Measurements from ENCODE around the gene USP44. TPM values are rescaled to one million over a fixed set of nuclear protein-coding genes. Genes with fewer than 3 reads are reported as not detected.
"Not testable (repeated sequence)": the region's sequence is repeated elsewhere in the genome, so short reads cannot be mapped to it uniquely, and the experiment has no call there.

USP44 gene
- total RNA-seq, 2 experiments from 2014 or later = 11.1 to 13.7 TPM

- CTCF ChIA-PET = interaction anchor here (1.0 kb wide), 1 partner anchor 10 kb away, joined by 3 read pairs; no protein-coding TSS in a partner anchor
- H3K36me3 Mint-ChIP-seq = peaks cover 41% of the 10 kb centered on the region
- peaks cover 8% of the 10 kb centered on the region for H3K4me1 Mint-ChIP-seq
- H3K4me3 Mint-ChIP-seq = no peak overlapping the region
- ATAC-seq (no peak), DNase-seq (no peak)
- no peaks in the 10 kb centered on the region for H3K27me3 Mint-ChIP-seq
- no peak overlapping the region for H3K27ac Mint-ChIP-seq
- H3K9me3 Mint-ChIP-seq (ENCODE audit: low read depth) = no peaks in the 10 kb centered on the region
Measured at GRCh38 chr12:95487024-95487423, 64.3 kb downstream of the USP44 start.

- CTCF ChIA-PET = no interaction called here
- Mint-ChIP-seq H3K27ac (no peak overlapping the region), H3K9me3 (ENCODE audit: low read depth) (no peaks in the 10 kb centered on the region), H3K4me3 (no peak overlapping the region), H3K27me3 (no peaks in the 10 kb centered on the region), H3K36me3 (peaks cover 47% of the 10 kb centered on the region), H3K4me1 (peaks cover 30% of the 10 kb centered on the region)
- DNase-seq (no peak), ATAC-seq (no peak)
Measured at GRCh38 chr12:95484524-95484923, 66.8 kb downstream of the USP44 start.

- not testable (repeated sequence) for H3K27me3 Mint-ChIP-seq; H3K4me3 Mint-ChIP-seq; DNase-seq; H3K27ac Mint-ChIP-seq; ATAC-seq; H3K9me3 Mint-ChIP-seq (ENCODE audit: low read depth)
- peaks cover 44% of the 10 kb centered on the region for H3K4me1 Mint-ChIP-seq
- CTCF ChIA-PET = interaction anchor here (1.0 kb wide), 1 partner anchor 9 kb away, joined by 3 read pairs; the partner anchor contains the start of gene METAP2
- peaks cover 53% of the 10 kb centered on the region for H3K36me3 Mint-ChIP-seq
Measured at GRCh38 chr12:95482564-95482963, 68.7 kb downstream of the USP44 start.

GRCh38 chr12:95481888-95482287 is 69.4 kb downstream of the USP44 start:
- peak overlapping the region; percentile 28 for H3K27ac Mint-ChIP-seq
- H3K36me3 Mint-ChIP-seq = peaks cover 54% of the 10 kb centered on the region
- no peak for ATAC-seq
- CTCF ChIA-PET = no interaction called here
- no peaks in the 10 kb centered on the region for H3K9me3 Mint-ChIP-seq (ENCODE audit: low read depth)
- peaks cover 48% of the 10 kb centered on the region for H3K4me1 Mint-ChIP-seq
- H3K27me3 Mint-ChIP-seq = no peaks in the 10 kb centered on the region
- DNase-seq = no peak
- H3K4me3 Mint-ChIP-seq = no peak overlapping the region

GRCh38 chr12:95481072-95481471 is 70.2 kb downstream of the USP44 start:
- DNase-seq = no peak
- Mint-ChIP-seq H3K27ac (peak overlapping the region; percentile 75), H3K4me1 (peaks cover 53% of the 10 kb centered on the region), H3K27me3 (no peaks in the 10 kb centered on the region), H3K9me3 (ENCODE audit: low read depth) (no peaks in the 10 kb centered on the region), H3K36me3 (peaks cover 55% of the 10 kb centered on the region), H3K4me3 (no peak overlapping the region)
- peak; percentile 50 for ATAC-seq
- CTCF ChIA-PET = no interaction called here

- Mint-ChIP-seq H3K27me3 (no peaks in the 10 kb centered on the region), H3K4me3 (no peak overlapping the region), H3K36me3 (peaks cover 59% of the 10 kb centered on the region), H3K4me1 (peaks cover 61% of the 10 kb centered on the region), H3K27ac (no peak overlapping the region), H3K9me3 (ENCODE audit: low read depth) (no peaks in the 10 kb centered on the region)
- CTCF ChIA-PET = no interaction called here
- DNase-seq = no peak
- ATAC-seq = no peak
Measured at GRCh38 chr12:95480230-95480629, 71.0 kb downstream of the USP44 start.

- DNase-seq = no peak
- CTCF ChIA-PET = interaction anchor here (0.8 to 1.6 kb wide), 3 partner anchors 60 to 257 kb away, joined by 3 to 4 read pairs (median 4); partner anchors contain the start of genes FGD6 and VEZT
- no peaks in the 10 kb centered on the region for H3K27me3 Mint-ChIP-seq
- H3K4me1 Mint-ChIP-seq = peaks cover 47% of the 10 kb centered on the region
- peak overlapping the region; percentile 99 for H3K4me3 Mint-ChIP-seq
- ATAC-seq = no peak
- peaks cover 36% of the 10 kb centered on the region for H3K36me3 Mint-ChIP-seq
- H3K9me3 Mint-ChIP-seq (ENCODE audit: low read depth) = no peaks in the 10 kb centered on the region
- H3K27ac Mint-ChIP-seq = peak overlapping the region; percentile 99
Measured at GRCh38 chr12:95474660-95474958, 76.7 kb downstream of the USP44 start.

- ATAC-seq (peak; percentile 98), DNase-seq (peak; percentile 94)
- Mint-ChIP-seq H3K4me1 (peaks cover 44% of the 10 kb centered on the region), H3K27me3 (no peaks in the 10 kb centered on the region), H3K4me3 (peak within 1 kb of the TSS; percentile 99), H3K9me3 (ENCODE audit: low read depth) (no peaks in the 10 kb centered on the region), H3K27ac (peak within 1 kb of the TSS; percentile 99), H3K36me3 (peaks cover 32% of the 10 kb centered on the region)
- CTCF ChIA-PET = interaction anchor here (0.7 to 1.6 kb wide), 7 partner anchors 9 to 401 kb away, joined by 3 to 5 read pairs (median 3); partner anchors contain the start of genes FGD6, NR2C1 and VEZT
Measured at GRCh38 chr12:95473884-95474659, 77.2 kb downstream of the USP44 start, which contains the start of gene METAP2. Gene METAP2 (plus strand): TSS chr12:95474152. CDS start chr12:95474180, 28 bp downstream.

- H3K4me3 Mint-ChIP-seq = peak overlapping the region; percentile 99
- DNase-seq (peak; percentile 46), ATAC-seq (peak; percentile 45)
- no peaks in the 10 kb centered on the region for H3K9me3 Mint-ChIP-seq (ENCODE audit: low read depth)
- H3K27ac Mint-ChIP-seq = peak overlapping the region; percentile 99
- CTCF ChIA-PET = interaction anchor here (0.7 to 1.6 kb wide), 5 partner anchors 9 to 400 kb away, joined by 3 to 5 read pairs (median 3); partner anchors contain the start of genes FGD6, NR2C1 and VEZT
- peaks cover 38% of the 10 kb centered on the region for H3K4me1 Mint-ChIP-seq
- H3K27me3 Mint-ChIP-seq = no peaks in the 10 kb centered on the region
- H3K36me3 Mint-ChIP-seq = peaks cover 28% of the 10 kb centered on the region
Measured at GRCh38 chr12:95473231-95473883, 77.9 kb downstream of the USP44 start.

- CTCF ChIA-PET = no interaction called here
- Mint-ChIP-seq H3K4me3 (no peak overlapping the region), H3K4me1 (peaks cover 16% of the 10 kb centered on the region), H3K9me3 (ENCODE audit: low read depth) (no peaks in the 10 kb centered on the region), H3K36me3 (peaks cover 4% of the 10 kb centered on the region), H3K27me3 (no peaks in the 10 kb centered on the region), H3K27ac (no peak overlapping the region)
- ATAC-seq (no peak), DNase-seq (no peak)
Measured at GRCh38 chr12:95470300-95470699, 81.0 kb downstream of the USP44 start.

Other genes starting within 250 kb of the USP44 start
- gene METAP2, start 77.3 kb downstream of the USP44 start, total RNA-seq = 10 to 100 TPM; 62.6 to 77.3 TPM
- not detected for gene NTN4, start 239.3 kb upstream of the USP44 start, total RNA-seq